ENCODE data around the gene ITGA3. TPM values are rescaled to one million over a fixed set of nuclear protein-coding genes. Genes with fewer than 3 reads are reported as not detected.
A peak's percentile ranks its signal among the peaks of the same experiment; 100 is the strongest.

ITGA3 gene
- total and polyA plus RNA-seq, 2 of the 13 experiments (the other 11 are each of a cell fraction or from before 2014, with no cell fraction given), result 0.48 to 0.69 TPM

- TF ChIP-seq MXI1 (IDR thresholded peaks at IDR 0.05; ENCODE audit: borderline replicate concordance, low read depth, low read length) (no peak), PRPF4 (IDR thresholded peaks at IDR 0.05; ENCODE audit: low read depth, low read length, poor library complexity, severe bottlenecking) (peak; percentile 5), ZNF292 (CRISPR knock-in tag; IDR thresholded peaks at IDR 0.05; ENCODE audit: borderline replicate concordance, low read depth) (no peak), TCF7L2 (IDR thresholded peaks at IDR 0.05; ENCODE audit: low read depth, low read length) (no peak), ZNF563 (CRISPR knock-in tag; IDR thresholded peaks at IDR 0.05) (peak; percentile 55; the same call in 1 of the 2 replicates), GABPA (IDR thresholded peaks at IDR 0.05; ENCODE audit: low read depth, low read length) (no peak), GABPA (CRISPR knock-in tag; IDR thresholded peaks at IDR 0.05; ENCODE audit: low read depth) (no peak), ZNF567 (CRISPR knock-in tag; IDR thresholded peaks at IDR 0.05; ENCODE audit: borderline replicate concordance) (no peak), ZNF160 (CRISPR knock-in tag; IDR thresholded peaks at IDR 0.05) (no peak), NFE2 (CRISPR knock-in tag; IDR thresholded peaks at IDR 0.05) (no peak), ZNF30 (CRISPR knock-in tag; IDR thresholded peaks at IDR 0.05) (no peak), CENPT (CRISPR knock-in tag; IDR thresholded peaks at IDR 0.05; ENCODE audit: low read depth) (peak; percentile 72; the same call in 1 of the 2 replicates), MTA1 (CRISPR knock-in tag; IDR thresholded peaks at IDR 0.05; ENCODE audit: borderline replicate concordance) (peak; percentile 77; the same call in 1 of the 2 replicates), ZBTB3 (CRISPR knock-in tag; IDR thresholded peaks at IDR 0.05; ENCODE audit: borderline replicate concordance, low read depth) (no peak), ZFX (CRISPR knock-in tag; IDR thresholded peaks at IDR 0.05; ENCODE audit: low read depth) (peak; percentile 54), CHD4 (IDR thresholded peaks at IDR 0.05; ENCODE audit: borderline replicate concordance, low read length) (0 out of 2 replicates have a peak, but pooled peaks have one; percentile 50), PAWR (CRISPR knock-in tag; IDR thresholded peaks at IDR 0.05; ENCODE audit: borderline replicate concordance) (no peak)
- TF ChIP-seq, protein P1, sequence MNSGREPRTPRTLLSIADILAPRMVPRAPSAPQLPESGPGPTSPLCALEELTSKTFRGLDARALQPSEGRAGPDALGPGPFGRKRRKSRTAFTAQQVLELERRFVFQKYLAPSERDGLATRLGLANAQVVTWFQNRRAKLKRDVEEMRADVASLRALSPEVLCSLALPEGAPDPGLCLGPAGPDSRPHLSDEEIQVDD (CRISPR knock-in tag; IDR thresholded peaks at IDR 0.05; ENCODE audit: borderline replicate concordance), result no peak
- TF ChIP-seq, protein P2, sequence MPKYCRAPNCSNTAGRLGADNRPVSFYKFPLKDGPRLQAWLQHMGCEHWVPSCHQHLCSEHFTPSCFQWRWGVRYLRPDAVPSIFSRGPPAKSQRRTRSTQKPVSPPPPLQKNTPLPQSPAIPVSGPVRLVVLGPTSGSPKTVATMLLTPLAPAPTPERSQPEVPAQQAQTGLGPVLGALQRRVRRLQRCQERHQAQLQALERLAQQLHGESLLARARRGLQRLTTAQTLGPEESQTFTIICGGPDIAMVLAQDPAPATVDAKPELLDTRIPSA (CRISPR knock-in tag; IDR thresholded peaks at IDR 0.05; ENCODE audit: borderline replicate concordance), result no peak
- TF ChIP-seq, protein P3, sequence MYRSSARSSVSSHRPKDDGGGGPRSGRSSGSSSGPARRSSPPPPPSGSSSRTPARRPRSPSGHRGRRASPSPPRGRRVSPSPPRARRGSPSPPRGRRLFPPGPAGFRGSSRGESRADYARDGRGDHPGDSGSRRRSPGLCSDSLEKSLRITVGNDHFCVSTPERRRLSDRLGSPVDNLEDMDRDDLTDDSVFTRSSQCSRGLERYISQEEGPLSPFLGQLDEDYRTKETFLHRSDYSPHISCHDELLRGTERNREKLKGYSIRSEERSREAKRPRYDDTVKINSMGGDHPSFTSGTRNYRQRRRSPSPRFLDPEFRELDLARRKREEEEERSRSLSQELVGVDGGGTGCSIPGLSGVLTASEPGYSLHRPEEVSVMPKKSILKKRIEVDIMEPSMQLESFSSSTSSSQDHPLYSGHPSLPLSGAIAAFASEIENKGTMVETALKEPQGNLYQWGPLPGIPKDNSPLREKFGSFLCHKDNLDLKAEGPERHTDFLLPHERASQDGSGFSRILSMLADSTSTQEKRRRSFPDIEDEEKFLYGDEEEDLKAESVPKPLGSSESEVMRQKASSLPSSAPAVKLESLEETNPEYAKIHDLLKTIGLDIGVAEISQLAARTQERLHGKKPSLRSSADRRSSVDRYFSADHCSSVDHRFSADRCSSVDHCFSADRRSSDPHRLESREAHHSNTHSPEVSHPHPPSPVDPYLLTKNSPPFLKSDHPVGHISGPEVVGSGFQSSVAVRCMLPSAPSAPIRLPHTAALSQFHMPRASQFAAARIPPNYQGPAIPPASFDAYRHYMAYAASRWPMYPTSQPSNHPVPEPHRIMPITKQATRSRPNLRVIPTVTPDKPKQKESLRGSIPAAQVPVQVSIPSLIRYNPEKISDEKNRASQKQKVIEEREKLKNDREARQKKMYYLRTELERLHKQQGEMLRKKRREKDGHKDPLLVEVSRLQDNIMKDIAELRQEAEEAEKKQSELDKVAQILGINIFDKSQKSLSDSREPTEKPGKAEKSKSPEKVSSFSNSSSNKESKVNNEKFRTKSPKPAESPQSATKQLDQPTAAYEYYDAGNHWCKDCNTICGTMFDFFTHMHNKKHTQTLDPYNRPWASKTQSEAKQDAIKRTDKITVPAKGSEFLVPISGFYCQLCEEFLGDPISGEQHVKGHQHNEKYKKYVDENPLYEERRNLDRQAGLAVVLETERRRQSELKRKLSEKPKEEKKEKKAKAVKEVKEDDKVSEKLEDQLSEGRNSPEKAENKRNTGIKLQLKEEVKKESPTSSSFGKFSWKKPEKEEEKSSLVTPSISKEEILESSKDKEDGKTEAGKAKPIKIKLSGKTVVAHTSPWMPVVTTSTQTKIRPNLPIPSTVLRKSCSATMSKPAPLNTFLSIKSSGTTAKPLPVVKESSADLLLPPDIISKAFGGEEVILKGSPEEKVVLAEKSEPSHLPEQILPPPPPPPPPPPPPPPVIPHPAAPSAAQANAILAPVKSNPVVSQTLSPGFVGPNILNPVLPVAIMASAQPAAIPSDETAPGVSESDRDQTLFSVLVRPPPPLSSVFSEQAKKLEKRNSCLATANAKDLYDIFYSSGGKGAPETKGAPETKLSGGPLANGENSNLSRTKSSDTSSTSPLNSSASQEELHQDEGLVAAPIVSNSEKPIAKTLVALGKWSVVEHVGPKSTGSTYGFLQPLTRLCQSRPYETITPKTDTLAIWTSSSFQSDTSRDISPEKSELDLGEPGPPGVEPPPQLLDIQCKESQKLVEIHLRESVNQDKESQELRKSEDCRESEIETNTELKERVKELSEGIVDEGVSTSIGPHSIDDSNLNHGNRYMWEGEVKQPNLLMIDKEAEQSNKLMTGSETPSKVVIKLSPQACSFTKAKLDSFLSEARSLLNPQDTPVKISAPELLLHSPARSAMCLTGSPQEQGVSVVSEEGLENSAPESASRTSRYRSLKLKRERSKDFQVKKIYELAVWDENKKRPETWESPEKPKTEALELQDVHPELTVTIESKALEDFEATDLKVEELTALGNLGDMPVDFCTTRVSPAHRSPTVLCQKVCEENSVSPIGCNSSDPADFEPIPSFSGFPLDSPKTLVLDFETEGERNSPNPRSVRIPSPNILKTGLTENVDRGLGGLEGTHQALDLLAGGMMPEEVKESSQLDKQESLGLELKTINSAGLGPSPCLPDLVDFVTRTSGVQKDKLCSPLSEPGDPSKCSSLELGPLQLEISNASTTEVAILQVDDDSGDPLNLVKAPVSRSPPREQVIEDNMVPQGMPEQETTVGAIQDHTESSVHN (CRISPR knock-in tag; IDR thresholded peaks at IDR 0.05), result no peak
Measured at GRCh38 chr17:50117202-50118051, 61.5 kb downstream of the ITGA3 start (continued).
